Measurements from ENCODE around the gene SCAMP5. TPM values are rescaled to one million over a fixed set of nuclear protein-coding genes. Genes with fewer than 3 reads are reported as not detected.

The SCAMP5 gene
- total and polyA plus RNA-seq, 3 experiments from 2014 or later, result 0.16 to 1.1 (median 0.74) TPM

- no peak overlapping the region for H3K4me3 ChIP-seq (ENCODE audit: low read length)
- peaks cover 11% of the 10 kb centered on the region for H3K4me1 ChIP-seq (ENCODE audit: insufficient read depth, low read length)
- H3K27ac ChIP-seq (ENCODE audit: low read depth, low read length), result no peak overlapping the region
- H3K9me3 ChIP-seq (ENCODE audit: low read length), result no peaks in the 10 kb centered on the region
- ChIA-PET POLR2A (no interaction called here), CTCF (interaction anchor here (0.7 kb wide), 1 partner anchor 22 kb away, joined by 3 read pairs; no protein-coding TSS in a partner anchor)
- no peak overlapping the region for H3K4me3 Mint-ChIP-seq
- H3K27ac Mint-ChIP-seq, result peak overlapping the region in 1 of 8 donors; percentile 8
- H3K27me3 Mint-ChIP-seq, result no peaks in the 10 kb centered on the region
- H3K36me3 ChIP-seq (ENCODE audit: insufficient read depth, low read length), result no peaks in the 10 kb centered on the region
- peaks cover 0 to 24% (median 5%) of the 10 kb centered on the region in 3 donors for H3K36me3 Mint-ChIP-seq
- peak in 1 of 5 donors; percentile 23 for DNase-seq
- H3K9me3 Mint-ChIP-seq, result no peaks in the 10 kb centered on the region
- no peaks in the 10 kb centered on the region for H3K27me3 ChIP-seq (ENCODE audit: insufficient read depth, low read length, poor library complexity, severe bottlenecking)
- peaks cover 12 to 15% (median 13%) of the 10 kb centered on the region in 3 donors for H3K4me1 Mint-ChIP-seq
Observed at GRCh38 chr15:75051191-75051608, 55.8 kb downstream of the SCAMP5 start.

- Histone ChIP-seq H3K4me1 (ENCODE audit: insufficient read depth, low read length) (peaks cover 9% of the 10 kb centered on the region), H3K4me3 (ENCODE audit: low read length) (no peak overlapping the region), H3K27me3 (ENCODE audit: insufficient read depth, low read length, poor library complexity, severe bottlenecking) (no peaks in the 10 kb centered on the region), H3K9me3 (ENCODE audit: low read length) (no peaks in the 10 kb centered on the region), H3K36me3 (ENCODE audit: insufficient read depth, low read length) (no peaks in the 10 kb centered on the region), H3K27ac (ENCODE audit: low read depth, low read length) (no peak overlapping the region)
- Mint-ChIP-seq H3K36me3 (peaks cover 0 to 23% (median 5%) of the 10 kb centered on the region in 3 donors), H3K4me3 (no peak overlapping the region), H3K27me3 (no peaks in the 10 kb centered on the region), H3K4me1 (peaks cover 7 to 10% (median 9%) of the 10 kb centered on the region in 3 donors), H3K27ac (no peak overlapping the region), H3K9me3 (no peaks in the 10 kb centered on the region)
- DNase-seq, result peak in 1 of 5 donors; percentile 5
- ChIA-PET POLR2A (no interaction called here), CTCF (interaction anchor here (0.7 kb wide), 1 partner anchor 22 kb away, joined by 3 read pairs; no protein-coding TSS in a partner anchor)
Observed at GRCh38 chr15:75051711-75052110, 56.3 kb downstream of the SCAMP5 start.

DNA sequence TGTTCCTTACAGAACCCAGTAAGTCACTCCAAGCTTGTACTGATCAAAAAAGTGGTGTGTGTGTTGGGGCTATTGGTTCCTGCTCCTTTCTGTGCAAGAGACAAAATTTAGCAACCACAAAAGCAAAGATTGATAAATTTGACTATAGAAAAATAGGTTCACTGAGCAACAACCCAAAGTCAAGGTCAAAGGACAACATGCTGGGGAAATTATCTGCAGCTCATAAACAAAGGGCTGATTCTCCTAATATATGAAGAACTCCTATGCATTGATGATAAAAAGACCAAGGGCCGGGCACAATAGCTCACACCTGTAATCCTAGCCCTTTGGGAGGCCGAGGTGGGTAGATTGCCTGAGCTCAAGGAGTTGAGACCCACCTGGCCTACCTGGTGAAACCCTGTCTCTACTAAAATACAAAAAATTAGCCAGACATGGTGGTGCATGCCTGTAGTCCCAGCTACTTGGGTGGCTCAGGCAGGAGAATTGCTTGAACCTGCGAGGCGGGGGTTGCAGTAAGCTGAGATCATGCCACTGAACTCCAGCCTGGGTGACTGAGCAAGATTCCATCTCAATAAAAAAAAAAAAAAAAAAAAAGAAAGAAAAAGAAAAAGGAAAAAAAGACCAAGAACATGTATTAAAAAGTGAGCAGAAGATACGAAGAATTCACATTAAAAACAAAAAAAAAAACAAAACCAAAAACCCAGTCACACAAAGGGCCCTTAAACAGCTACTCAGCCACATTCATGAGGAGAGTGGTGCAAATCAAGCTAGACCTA, 57.8 kb downstream of the SCAMP5 start:
- ChIA-PET CTCF (interaction anchor here (1.0 kb wide), 2 partner anchors 24 to 148 kb away, joined by 3 to 4 read pairs; partner anchors contain the start of gene C15orf39), POLR2A (no interaction called here)
- Mint-ChIP-seq H3K4me3 (no peak overlapping the region), H3K27me3 (no peaks in the 10 kb centered on the region), H3K9me3 (no peaks in the 10 kb centered on the region), H3K36me3 (peaks cover 0 to 20% (median 8%) of the 10 kb centered on the region in 3 donors), H3K27ac (no peak overlapping the region), H3K4me1 (peaks cover 0 to 5% (median 3%) of the 10 kb centered on the region in 3 donors)
- H3K27me3 ChIP-seq (ENCODE audit: insufficient read depth, low read length, poor library complexity, severe bottlenecking), result no peaks in the 10 kb centered on the region
- H3K4me3 ChIP-seq (ENCODE audit: low read length), result no peak overlapping the region
- no peaks in the 10 kb centered on the region for H3K9me3 ChIP-seq (ENCODE audit: low read length)
- DNase-seq, result no peak
- no peaks in the 10 kb centered on the region for H3K4me1 ChIP-seq (ENCODE audit: insufficient read depth, low read length)
- no peaks in the 10 kb centered on the region for H3K36me3 ChIP-seq (ENCODE audit: insufficient read depth, low read length)
- no peak overlapping the region for H3K27ac ChIP-seq (ENCODE audit: low read depth, low read length)

- no peak overlapping the region for H3K4me3 Mint-ChIP-seq
- POLR2A ChIA-PET, result no interaction called here
- no peak overlapping the region for H3K4me3 ChIP-seq (ENCODE audit: low read length)
- peaks cover 0 to 5% (median 3%) of the 10 kb centered on the region in 3 donors for H3K4me1 Mint-ChIP-seq
- H3K36me3 ChIP-seq (ENCODE audit: insufficient read depth, low read length), result no peaks in the 10 kb centered on the region
- no peak overlapping the region for H3K27ac Mint-ChIP-seq
- no peaks in the 10 kb centered on the region for H3K27me3 ChIP-seq (ENCODE audit: insufficient read depth, low read length, poor library complexity, severe bottlenecking)
- H3K27ac ChIP-seq (ENCODE audit: low read depth, low read length), result no peak overlapping the region
- no peaks in the 10 kb centered on the region for H3K9me3 Mint-ChIP-seq
- peaks cover 0 to 15% (median 11%) of the 10 kb centered on the region in 3 donors for H3K36me3 Mint-ChIP-seq
- CTCF ChIA-PET, result no interaction called here
- no peaks in the 10 kb centered on the region for H3K27me3 Mint-ChIP-seq
- no peaks in the 10 kb centered on the region for H3K9me3 ChIP-seq (ENCODE audit: low read length)
- DNase-seq, result no peak
- no peaks in the 10 kb centered on the region for H3K4me1 ChIP-seq (ENCODE audit: insufficient read depth, low read length)
Observed at GRCh38 chr15:75053748-75054125, 58.4 kb downstream of the SCAMP5 start.

- ChIA-PET CTCF (no interaction called here), POLR2A (interaction anchor here (0.8 kb wide), 1 partner anchor 31 kb away, joined by 3 read pairs; the partner anchor contains the start of gene PPCDC)
- Histone ChIP-seq H3K4me1 (ENCODE audit: insufficient read depth, low read length) (no peaks in the 10 kb centered on the region), H3K27me3 (ENCODE audit: insufficient read depth, low read length, poor library complexity, severe bottlenecking) (no peaks in the 10 kb centered on the region), H3K27ac (ENCODE audit: low read depth, low read length) (no peak overlapping the region), H3K36me3 (ENCODE audit: insufficient read depth, low read length) (no peaks in the 10 kb centered on the region), H3K9me3 (ENCODE audit: low read length) (no peaks in the 10 kb centered on the region), H3K4me3 (ENCODE audit: low read length) (no peak overlapping the region)
- H3K36me3 Mint-ChIP-seq, result peaks cover 0 to 11% (median 9%) of the 10 kb centered on the region in 3 donors
- peak overlapping the region in 2 of 8 donors; percentile 0 to 29 for H3K27ac Mint-ChIP-seq
- H3K4me3 Mint-ChIP-seq, result no peak overlapping the region
- no peak for DNase-seq
- no peaks in the 10 kb centered on the region for H3K9me3 Mint-ChIP-seq
- no peaks in the 10 kb centered on the region for H3K27me3 Mint-ChIP-seq
- H3K4me1 Mint-ChIP-seq, result peaks cover 0 to 5% (median 3%) of the 10 kb centered on the region in 3 donors
Observed at GRCh38 chr15:75054172-75054897, 59.0 kb downstream of the SCAMP5 start.

- Histone ChIP-seq H3K36me3 (ENCODE audit: insufficient read depth, low read length) (no peaks in the 10 kb centered on the region), H3K27me3 (ENCODE audit: insufficient read depth, low read length, poor library complexity, severe bottlenecking) (no peaks in the 10 kb centered on the region), H3K9me3 (ENCODE audit: low read length) (no peaks in the 10 kb centered on the region), H3K27ac (ENCODE audit: low read depth, low read length) (no peak overlapping the region), H3K4me1 (ENCODE audit: insufficient read depth, low read length) (no peaks in the 10 kb centered on the region), H3K4me3 (ENCODE audit: low read length) (no peak overlapping the region)
- CTCF ChIA-PET, result no interaction called here
- Mint-ChIP-seq H3K27ac (peak overlapping the region in 3 of 8 donors; percentile 19 to 31 (median 29)), H3K9me3 (no peaks in the 10 kb centered on the region), H3K27me3 (no peaks in the 10 kb centered on the region), H3K36me3 (peaks cover 0 to 10% (median 4%) of the 10 kb centered on the region in 3 donors), H3K4me1 (peaks cover 1 to 5% (median 3%) of the 10 kb centered on the region in 3 donors), H3K4me3 (no peak overlapping the region)
- no peak for DNase-seq
- POLR2A ChIA-PET, result no interaction called here
Observed at GRCh38 chr15:75056036-75056435, 60.7 kb downstream of the SCAMP5 start.

- peak overlapping the region in 1 of 7 donors; percentile 19 for H3K4me3 Mint-ChIP-seq
- CTCF ChIA-PET, result no interaction called here
Observed at GRCh38 chr15:75058127-75058905, 63.0 kb downstream of the SCAMP5 start.

More at GRCh38 chr15:75058127-75058905, 63.0 kb downstream of the SCAMP5 start:
- Mint-ChIP-seq H3K4me1 (peaks cover 3 to 5% (median 5%) of the 10 kb centered on the region in 3 donors), H3K27ac (no peak overlapping the region), H3K36me3 (peaks cover 0 to 9% (median 2%) of the 10 kb centered on the region in 3 donors), H3K9me3 (no peaks in the 10 kb centered on the region), H3K27me3 (no peaks in the 10 kb centered on the region)
- DNase-seq, result no peak
- POLR2A ChIA-PET, result no interaction called here
- Histone ChIP-seq H3K27me3 (ENCODE audit: insufficient read depth, low read length, poor library complexity, severe bottlenecking) (no peaks in the 10 kb centered on the region), H3K27ac (ENCODE audit: low read depth, low read length) (no peak overlapping the region), H3K4me1 (ENCODE audit: insufficient read depth, low read length) (no peaks in the 10 kb centered on the region), H3K4me3 (ENCODE audit: low read length) (no peak overlapping the region), H3K36me3 (ENCODE audit: insufficient read depth, low read length) (no peaks in the 10 kb centered on the region), H3K9me3 (ENCODE audit: low read length) (no peaks in the 10 kb centered on the region)

All from CD8-positive, alpha-beta memory T cell (primary cell).